ENCODE results near the gene LAMB3.

GRCh38 chr1:209661071-209661470 is 8.8 kb upstream of the LAMB3 start:
- TF ChIP-seq CTCF (IDR thresholded peaks at IDR 0.05) (no peak), POLR2AphosphoS5 (IDR thresholded peaks at IDR 0.05) (no peak), POLR2A (IDR thresholded peaks at IDR 0.05) (no peak)
